Measurements from ENCODE around the gene ING4. TPM values are rescaled to one million over a fixed set of nuclear protein-coding genes. Genes with fewer than 3 reads are reported as not detected.
A peak's percentile ranks its signal among the peaks of the same experiment; 100 is the strongest.

Gene ING4
- total and polyA plus RNA-seq, 2 of the 4 experiments (the other 2 are of a cell fraction) = 22.0 to 47.5 TPM

GRCh38 chr12:6697584-6698351 is 34.8 kb upstream of the ING4 start:
- dilution Hi-C loops (cut with HindIII; ENCODE audit: low sequenced_read_pairs, unreplicated experiment) = no loop called here

More at GRCh38 chr12:6697584-6698351, 34.8 kb upstream of the ING4 start:
- peak overlapping the region; percentile 75 for H2AFZ ChIP-seq (replicated peaks; ENCODE audit: low read length, poor library complexity)
- H2BK5ac ChIP-seq (ENCODE audit: low read depth, low read length, poor library complexity, severe bottlenecking) = no peak overlapping the region
- CTCF ChIA-PET = interaction anchor here (0.6 kb wide), 1 partner anchor 140 kb away, joined by 3 read pairs; no protein-coding TSS in a partner anchor
- ATAC-seq (ENCODE audit: low read depth) (peak; percentile 60), DNase-seq (peak; percentile 64)
- no peak overlapping the region for H2BK120ac ChIP-seq (ENCODE audit: low read depth, low read length)
- POLR2A ChIA-PET (ENCODE audit: unreplicated experiment) = no interaction called here
- no peak overlapping the region for H3K56ac ChIP-seq (ENCODE audit: extremely low read depth, insufficient read depth, low read length)
- no peak overlapping the region; a peak in 1 of 4 replicates for H4K8ac ChIP-seq (ENCODE audit: low read depth in 2 of 2, low read length in 2 of 2)
- H3K14ac ChIP-seq (replicated peaks; ENCODE audit: low read depth, low read length) = no peak overlapping the region
- TF ChIP-seq POLR2A (IDR thresholded peaks at IDR 0.05; ENCODE audit: low read depth, low read length) (no peak), RAD21 (IDR thresholded peaks at IDR 0.05; ENCODE audit: low read length) (peak; percentile 86), CTCF (conservative IDR thresholded peaks at IDR 0.05; ENCODE audit: low read depth, low read length) (peak; percentile 74), CHD1 (IDR thresholded peaks at IDR 0.05; ENCODE audit: low read depth, low read length) (no peak), SMC3 (IDR thresholded peaks at IDR 0.05; ENCODE audit: low read depth, low read length) (peak; percentile 79), MAZ (IDR thresholded peaks at IDR 0.05; ENCODE audit: borderline replicate concordance, low read depth, low read length) (peak; percentile 22; the same call in 1 of the 2 replicates)
- TF ChIP-seq, protein P1, sequence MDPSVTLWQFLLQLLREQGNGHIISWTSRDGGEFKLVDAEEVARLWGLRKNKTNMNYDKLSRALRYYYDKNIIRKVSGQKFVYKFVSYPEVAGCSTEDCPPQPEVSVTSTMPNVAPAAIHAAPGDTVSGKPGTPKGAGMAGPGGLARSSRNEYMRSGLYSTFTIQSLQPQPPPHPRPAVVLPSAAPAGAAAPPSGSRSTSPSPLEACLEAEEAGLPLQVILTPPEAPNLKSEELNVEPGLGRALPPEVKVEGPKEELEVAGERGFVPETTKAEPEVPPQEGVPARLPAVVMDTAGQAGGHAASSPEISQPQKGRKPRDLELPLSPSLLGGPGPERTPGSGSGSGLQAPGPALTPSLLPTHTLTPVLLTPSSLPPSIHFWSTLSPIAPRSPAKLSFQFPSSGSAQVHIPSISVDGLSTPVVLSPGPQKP (IDR thresholded peaks at IDR 0.05; ENCODE audit: borderline replicate concordance, low read depth, low read length) = no peak
- H2AK9ac ChIP-seq (replicated peaks; ENCODE audit: low read depth, low read length, poor library complexity) = peak overlapping the region; percentile 91
- no peaks in the 10 kb centered on the region for H3K9me1 ChIP-seq (ENCODE audit: insufficient read depth, low read length)
- H4K20me1 ChIP-seq (ENCODE audit: insufficient read depth, low read length) = no peaks in the 10 kb centered on the region
- in situ Hi-C loops (cut with MboI; ENCODE audit: low sequenced_read_pairs) = no loop called here
- no peaks in the 10 kb centered on the region for H3K9me3 ChIP-seq (ENCODE audit: control insufficient read depth, insufficient read depth, low read length)
- no peak overlapping the region for H4K5ac ChIP-seq (ENCODE audit: low read depth, low read length)
- no peak overlapping the region for H3K9ac ChIP-seq (ENCODE audit: low read depth, low read length)
- no TSS peak for BruUV-seq (replicated peaks)
- intact Hi-C loops (cut with micrococcal nuclease) = loop anchor here (1.0 kb wide), 1 partner anchor 80 kb away; no protein-coding TSS in a partner anchor
- 65% methylated on average over 2 of the region's 17 CpGs; no CpG with 5 or more reads in 1 of the 2 experiments for WGBS, 2 experiments (ENCODE audit: extremely low coverage in 2 of 2, insufficient read length in 1 of 2)
- no peak overlapping the region for H2BK20ac ChIP-seq (ENCODE audit: low read depth, low read length)
- H2AK5ac ChIP-seq (ENCODE audit: low read depth, low read length) = peak overlapping the region; percentile 51
- no peak overlapping the region for H3K18ac ChIP-seq (ENCODE audit: low read depth, low read length)
- peaks cover 4% of the 10 kb centered on the region for H3K4me1 ChIP-seq (ENCODE audit: control insufficient read depth, insufficient read depth, low read length)
- no peaks in the 10 kb centered on the region for H3K27me3 ChIP-seq (ENCODE audit: control insufficient read depth, insufficient read depth, low read length)
- H3K27ac ChIP-seq (ENCODE audit: insufficient read depth, low read length) = no peak overlapping the region
- no peak overlapping the region for H4K91ac ChIP-seq (ENCODE audit: insufficient read depth, low read depth, low read length)
- no peak overlapping the region for H3K4me2 ChIP-seq (ENCODE audit: low read depth, low read length)
- H3K36me3 ChIP-seq (ENCODE audit: control insufficient read depth, insufficient read depth, low read length) = peaks cover 8% of the 10 kb centered on the region
- no peak overlapping the region for H2BK15ac ChIP-seq (ENCODE audit: low read depth, low read length)
- H3K4me3 ChIP-seq (ENCODE audit: insufficient read depth, low read depth, low read length) = no peak overlapping the region
- peaks cover 10 to 17% of the 10 kb centered on the region in 2 experiments; a peak in 3 of 4 replicates for H3K79me1 ChIP-seq (ENCODE audit: low read depth in 1 of 2, low read length in 2 of 2)
- H3K4ac ChIP-seq (ENCODE audit: low read depth, low read length) = no peak overlapping the region
- no peak overlapping the region for H3K23ac ChIP-seq (ENCODE audit: low read depth, low read length)
